Endothelial cell (in vitro differentiated cells): ENCODE data around the gene PKP1. TPM values are rescaled to one million over a fixed set of nuclear protein-coding genes. Genes with fewer than 3 reads are reported as not detected.

Experiments used
- DNase-seq: peaks from one replicate; pipeline ENCODE4 v3.0.0; 2021; ENCODE audit warnings: low spot score
- H3K27ac Mint-ChIP-seq: one replicate; pipeline ENCODE4 v1.8.0; 2021; ENCODE audit warnings: mixed read lengths, inconsistent platforms; ENCODE audit not compliant: unreplicated experiment
- H3K27me3 Mint-ChIP-seq: one replicate; pipeline ENCODE4 v1.8.0; 2021; ENCODE audit warnings: mild to moderate bottlenecking, moderate library complexity, mixed read lengths, inconsistent platforms; ENCODE audit not compliant: unreplicated experiment
- H3K36me3 Mint-ChIP-seq: one replicate; pipeline ENCODE4 v1.8.0; 2021; ENCODE audit warnings: mild to moderate bottlenecking, low read depth, mixed read lengths, inconsistent platforms; ENCODE audit not compliant: unreplicated experiment
- H3K4me1 Mint-ChIP-seq: one replicate; pipeline ENCODE4 v1.8.0; 2021; ENCODE audit warnings: mild to moderate bottlenecking, mixed read lengths, inconsistent platforms; ENCODE audit not compliant: unreplicated experiment
- H3K4me3 Mint-ChIP-seq: one replicate; pipeline ENCODE4 v1.8.0; 2021; ENCODE audit warnings: mild to moderate bottlenecking, mixed read lengths, inconsistent platforms; ENCODE audit not compliant: unreplicated experiment
- H3K9me3 Mint-ChIP-seq: one replicate; pipeline ENCODE4 v1.8.0; 2021; ENCODE audit warnings: mixed read lengths, inconsistent platforms; ENCODE audit not compliant: unreplicated experiment
- CTCF ChIP-seq: fragments of 200-600 bp; sonication (generic); IDR thresholded peaks from one replicate; pipeline ENCODE4 v1.5.0; 2021; ENCODE audit warnings: antibody characterized with exemption; ENCODE audit not compliant: unreplicated experiment
- total RNA-seq: library from RNA; stranded (reverse); fragmentation: NEBNext Ultra II Directional; extraction: Animal tissue kit (Norgen Biotek cat#: 25700); gene quantifications from one replicate; pipeline ENCODE4 v1.2.1, GENCODE V29; 2021; ENCODE audit not compliant: unreplicated experiment

Gene PKP1
- total RNA-seq, 1 donor from 2014 or later = 0.64 TPM

DNA sequence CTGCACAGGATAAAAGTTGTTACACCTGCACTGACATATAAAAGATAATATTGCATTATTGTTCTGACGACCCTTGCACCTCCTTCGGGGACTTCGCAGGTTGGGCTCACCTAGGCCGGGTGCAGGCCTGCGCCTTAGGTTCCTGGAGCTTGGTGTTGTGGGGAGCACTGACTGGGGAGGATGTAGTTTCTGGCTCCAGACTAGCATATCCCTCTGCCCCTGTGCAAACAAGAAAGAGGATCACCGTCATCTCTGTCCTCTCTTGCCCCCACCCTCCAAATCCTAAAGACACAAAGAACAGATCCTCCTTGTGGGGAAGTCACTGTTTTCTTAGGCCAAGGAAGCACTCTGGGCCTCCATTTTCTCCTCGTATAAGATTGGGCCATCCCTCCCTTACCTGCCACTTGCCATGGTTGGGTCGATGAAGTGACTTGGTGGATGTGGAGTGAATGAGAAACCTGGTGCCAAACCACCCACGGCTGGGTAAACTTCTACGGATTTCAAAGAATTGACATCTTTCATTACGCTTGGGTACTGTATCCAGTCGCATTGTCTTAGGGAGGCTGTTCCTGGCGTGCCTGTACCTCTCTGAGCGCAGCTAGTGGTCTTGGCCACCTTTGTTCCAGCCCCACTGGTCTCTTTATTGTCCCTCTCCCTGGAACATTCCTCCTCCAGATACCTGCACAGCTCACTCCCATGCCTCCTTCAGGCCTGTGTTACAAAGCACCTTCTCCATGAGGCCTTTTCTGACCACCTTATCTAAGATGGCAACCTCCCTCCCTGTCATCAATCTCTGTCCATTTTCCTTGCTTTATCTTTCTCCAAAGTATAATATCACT is 34.4 kb upstream of the PKP1 start:
- DNase-seq = no peak
- H3K9me3 Mint-ChIP-seq = no peaks in the 10 kb centered on the region
- H3K4me1 Mint-ChIP-seq = no peaks in the 10 kb centered on the region
- no peak overlapping the region for H3K4me3 Mint-ChIP-seq
- no peak overlapping the region for H3K27ac Mint-ChIP-seq
- H3K27me3 Mint-ChIP-seq = peaks cover 3% of the 10 kb centered on the region
- no peaks in the 10 kb centered on the region for H3K36me3 Mint-ChIP-seq
- TF ChIP-seq CTCF = no peak

DNA sequence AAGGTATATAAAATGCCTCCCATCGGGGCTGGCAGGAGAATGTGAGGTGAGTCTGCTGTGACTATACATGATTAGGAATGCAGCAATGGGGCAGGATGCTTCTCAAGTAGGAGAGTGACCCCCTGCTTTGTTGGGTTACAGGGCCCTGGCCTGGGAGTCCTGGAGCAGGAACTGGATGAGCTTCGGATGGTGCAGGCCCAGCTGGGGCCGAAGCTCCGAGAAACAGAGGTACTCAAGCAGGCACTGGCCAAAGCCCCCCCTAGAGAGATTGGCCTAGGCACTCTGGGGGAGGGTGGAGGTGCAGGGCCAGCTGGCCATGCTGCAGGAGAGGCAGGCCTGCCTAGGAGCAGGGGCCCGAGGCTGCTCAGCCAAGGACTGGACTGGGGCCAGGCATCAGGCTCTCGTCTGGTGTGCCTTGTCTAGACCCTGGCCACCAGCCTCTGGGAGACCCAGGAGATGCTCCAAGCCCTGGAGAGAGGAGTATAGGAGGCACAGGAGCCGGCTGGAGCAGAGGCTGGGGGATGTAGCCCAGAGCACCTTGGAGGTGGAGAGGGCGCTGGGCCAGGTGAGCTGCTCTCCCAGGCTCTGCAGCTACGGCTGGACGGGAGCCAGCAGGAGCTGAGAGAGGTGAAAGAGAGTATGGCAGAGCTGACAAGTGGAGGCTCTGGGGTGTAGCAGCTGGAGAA is 32.8 kb upstream of the PKP1 start:
- Mint-ChIP-seq H3K27ac (no peak overlapping the region), H3K9me3 (no peaks in the 10 kb centered on the region), H3K4me1 (no peaks in the 10 kb centered on the region), H3K36me3 (no peaks in the 10 kb centered on the region), H3K4me3 (no peak overlapping the region), H3K27me3 (peaks cover 3% of the 10 kb centered on the region)
- TF ChIP-seq CTCF = no peak
- DNase-seq = no peak

DNA sequence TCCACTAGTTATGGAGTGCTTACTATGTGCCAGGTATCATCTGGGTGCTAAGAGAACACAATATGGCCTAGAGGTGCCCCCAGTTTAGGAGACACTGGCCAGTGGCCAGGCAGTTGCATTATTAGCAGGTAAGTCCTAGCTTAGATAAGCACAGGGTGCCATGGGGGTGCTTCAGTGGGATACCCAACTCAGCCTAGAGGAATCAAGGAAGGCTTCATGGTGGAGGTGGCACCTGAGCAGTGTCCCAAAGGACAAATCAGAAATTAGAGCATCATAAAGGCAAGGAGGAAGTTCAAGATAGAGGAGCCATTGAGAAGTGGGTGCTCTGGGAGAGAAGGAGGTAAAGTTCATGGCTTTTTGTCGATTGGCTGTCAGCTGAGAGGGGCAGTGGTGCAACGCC is 31.9 kb upstream of the PKP1 start:
- no peaks in the 10 kb centered on the region for H3K9me3 Mint-ChIP-seq
- no peaks in the 10 kb centered on the region for H3K36me3 Mint-ChIP-seq
- no peaks in the 10 kb centered on the region for H3K4me1 Mint-ChIP-seq
- no peak overlapping the region for H3K4me3 Mint-ChIP-seq
- peaks cover 3% of the 10 kb centered on the region for H3K27me3 Mint-ChIP-seq
- no peak for DNase-seq
- no peak overlapping the region for H3K27ac Mint-ChIP-seq
- no peak for TF ChIP-seq CTCF

DNA sequence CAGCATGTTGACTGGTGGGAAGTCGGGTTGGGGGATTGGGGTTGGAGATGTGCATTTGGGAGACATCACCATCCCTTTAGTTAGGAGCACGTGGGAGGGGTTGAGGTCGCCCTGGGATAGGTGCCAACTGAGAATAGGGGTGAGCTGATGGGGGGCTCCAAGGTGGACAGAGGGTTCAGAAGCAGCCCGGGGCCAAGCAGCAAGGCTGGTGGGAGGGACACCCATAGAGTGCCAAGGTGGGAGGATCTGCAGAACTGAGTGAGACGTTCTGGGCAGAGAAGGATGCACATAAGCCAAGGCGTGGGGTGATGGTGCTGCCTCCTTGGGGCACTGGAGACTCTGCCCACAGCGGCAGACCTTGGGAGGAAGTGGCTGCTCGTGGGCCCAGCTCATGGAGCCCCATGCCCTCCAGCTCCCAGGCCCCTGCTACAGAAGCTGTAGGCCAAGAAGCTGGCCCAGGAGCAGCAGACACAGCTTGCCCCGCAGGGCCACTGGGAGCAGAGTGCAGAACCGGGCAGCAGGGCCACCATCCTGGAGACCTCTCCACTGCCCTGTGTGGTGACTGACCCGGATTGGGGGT is 31.4 kb upstream of the PKP1 start:
- Mint-ChIP-seq H3K27ac (no peak overlapping the region), H3K36me3 (no peaks in the 10 kb centered on the region), H3K4me1 (no peaks in the 10 kb centered on the region), H3K27me3 (peaks cover 3% of the 10 kb centered on the region), H3K9me3 (no peaks in the 10 kb centered on the region), H3K4me3 (no peak overlapping the region)
- no peak for TF ChIP-seq CTCF
- no peak for DNase-seq
